Central memory CD8-positive, alpha-beta T cell (primary cell): ENCODE results near the gene PLXNA4.

ENCODE experiments used
- ATAC-seq: fragments of 150-1000 bp; cut with Tn5 transposase; replicated peaks from 2 replicates; pipeline ENCODE4 v1.10.0; 2022; ENCODE audit warnings: mild to moderate bottlenecking, moderate FRiP score, moderate number of reproducible peaks; ENCODE audit not compliant: poor library complexity, severe bottlenecking; ENCODE audit errors: extremely low read depth
- DNase-seq, 2 donors: peaks; one replicate each; pipeline ENCODE4 v3.0.0; 2021; ENCODE audit warnings: low spot score in 2 of 2
- H3K27ac Mint-ChIP-seq: one replicate; pipeline ENCODE4 v1.8.0; 2022; ENCODE audit warnings: low read depth, mild to moderate bottlenecking, moderate library complexity, mixed read lengths
- H3K27me3 Mint-ChIP-seq: one replicate; pipeline ENCODE4 v1.8.0; 2022; ENCODE audit warnings: mixed read lengths
- H3K36me3 Mint-ChIP-seq: one replicate; pipeline ENCODE4 v1.8.0; 2022; ENCODE audit warnings: mild to moderate bottlenecking, moderate library complexity, mixed read lengths; ENCODE audit not compliant: insufficient read depth
- H3K4me1 Mint-ChIP-seq: one replicate; pipeline ENCODE4 v1.8.0; 2022; ENCODE audit warnings: mixed read lengths
- H3K4me3 Mint-ChIP-seq: one replicate; pipeline ENCODE4 v1.8.0; 2022; ENCODE audit warnings: mild to moderate bottlenecking, moderate library complexity, mixed read lengths
- H3K9me3 Mint-ChIP-seq: one replicate; pipeline ENCODE4 v1.8.0; 2022; ENCODE audit warnings: mixed read lengths

PLXNA4 gene

DNA sequence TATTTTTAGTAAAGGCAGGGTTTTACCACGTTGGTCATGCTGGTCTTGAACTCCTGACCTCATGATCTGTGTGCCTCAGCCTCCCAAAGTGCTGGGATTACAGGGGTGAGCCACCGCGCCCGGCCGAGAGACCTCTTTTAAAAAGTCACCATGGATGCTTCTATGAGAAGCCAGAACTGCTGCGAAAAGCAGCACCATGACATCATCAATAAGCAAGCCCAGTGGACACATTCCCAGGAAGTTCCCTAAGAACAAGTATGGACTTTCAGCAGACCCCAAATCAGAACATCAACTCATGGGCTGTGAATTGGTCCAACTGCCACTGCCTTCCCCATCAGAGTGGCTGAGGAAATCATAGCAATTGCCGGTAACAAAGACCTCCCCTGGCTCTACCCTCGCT is 93.4 kb downstream of the PLXNA4 start:
- DNase-seq (no peak), ATAC-seq (no peak)
- Mint-ChIP-seq H3K9me3 (no peaks in the 10 kb centered on the region), H3K4me3 (no peak overlapping the region), H3K27me3 (peaks cover 21% of the 10 kb centered on the region), H3K27ac (no peak overlapping the region), H3K36me3 (peaks cover 10% of the 10 kb centered on the region), H3K4me1 (peaks cover 41% of the 10 kb centered on the region)

DNA sequence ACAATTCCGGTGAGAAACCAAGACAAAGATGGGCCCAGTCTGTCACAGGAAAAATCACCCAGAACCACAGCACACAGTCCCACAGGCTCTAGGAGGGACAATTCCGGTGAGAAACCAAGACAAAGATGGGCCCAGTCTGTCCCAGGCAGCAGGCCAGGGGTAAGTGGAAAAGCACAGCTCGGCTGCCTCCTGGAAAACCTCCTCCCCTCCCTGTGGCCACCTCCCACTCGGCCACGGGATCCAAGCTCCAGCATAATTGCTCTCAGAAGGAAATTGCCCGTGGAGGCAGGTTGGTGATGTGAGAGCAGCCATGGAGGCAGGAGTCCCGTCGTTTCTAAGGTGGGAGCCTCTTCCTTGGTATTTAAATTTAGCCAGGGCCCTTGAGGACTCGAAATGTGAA is 95.7 kb downstream of the PLXNA4 start:
- Mint-ChIP-seq H3K9me3 (no peaks in the 10 kb centered on the region), H3K27me3 (peaks cover 21% of the 10 kb centered on the region), H3K4me1 (peaks cover 23% of the 10 kb centered on the region), H3K4me3 (no peak overlapping the region), H3K36me3 (peaks cover 2% of the 10 kb centered on the region), H3K27ac (no peak overlapping the region)
- no peak for DNase-seq
- ATAC-seq, result no peak

DNA sequence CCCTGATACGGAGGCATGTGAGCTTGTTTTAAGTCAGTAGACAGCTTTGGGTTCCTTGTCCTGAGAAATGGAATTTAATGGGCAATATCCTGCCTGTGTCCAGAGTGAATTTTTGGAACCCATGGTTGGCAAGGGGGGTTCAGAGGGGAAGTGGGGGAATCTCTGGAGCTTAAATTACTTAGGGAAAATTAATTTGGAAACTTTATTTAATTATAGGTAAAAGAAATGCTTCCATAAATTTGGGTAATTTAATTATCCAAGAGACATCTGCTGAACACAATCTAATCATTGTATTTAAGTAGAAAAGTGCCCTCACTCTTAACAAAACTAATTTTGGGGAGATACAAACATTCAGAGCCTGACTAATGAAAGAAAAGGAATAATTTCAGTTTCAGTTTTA is 99.7 kb downstream of the PLXNA4 start:
- ATAC-seq (no peak), DNase-seq (no peak)
- no peak overlapping the region for H3K27ac Mint-ChIP-seq
- peaks cover 16% of the 10 kb centered on the region for H3K4me1 Mint-ChIP-seq
- no peak overlapping the region for H3K4me3 Mint-ChIP-seq
- no peaks in the 10 kb centered on the region for H3K36me3 Mint-ChIP-seq
- H3K27me3 Mint-ChIP-seq, result peaks cover 38% of the 10 kb centered on the region
- H3K9me3 Mint-ChIP-seq, result no peaks in the 10 kb centered on the region

DNA sequence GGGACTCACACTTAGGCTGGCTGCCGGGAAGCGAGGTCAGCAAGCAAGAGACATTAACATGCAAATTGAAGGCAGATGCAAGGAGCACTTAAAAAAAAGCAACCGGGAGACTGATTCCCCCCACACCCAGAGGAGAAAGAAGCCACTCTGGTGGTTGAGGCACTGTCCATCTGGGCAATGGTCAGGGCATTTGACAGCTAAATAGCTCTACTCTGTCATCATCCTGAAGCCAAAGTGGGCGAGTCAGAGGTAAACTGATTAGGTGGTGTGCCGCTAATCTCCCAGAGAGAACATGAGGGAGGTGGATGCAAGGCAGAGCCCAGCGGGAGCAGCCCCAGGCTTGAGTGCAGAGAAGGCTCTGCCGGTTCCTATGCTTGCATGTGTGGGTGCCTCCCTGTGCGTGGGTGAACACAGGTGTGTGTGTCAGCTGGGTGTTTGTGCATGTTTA is 100.6 kb downstream of the PLXNA4 start:
- Mint-ChIP-seq H3K27me3 (peaks cover 43% of the 10 kb centered on the region), H3K9me3 (no peaks in the 10 kb centered on the region), H3K36me3 (no peaks in the 10 kb centered on the region), H3K27ac (no peak overlapping the region), H3K4me1 (peaks cover 16% of the 10 kb centered on the region), H3K4me3 (no peak overlapping the region)
- no peak for DNase-seq
- ATAC-seq, result no peak

DNA sequence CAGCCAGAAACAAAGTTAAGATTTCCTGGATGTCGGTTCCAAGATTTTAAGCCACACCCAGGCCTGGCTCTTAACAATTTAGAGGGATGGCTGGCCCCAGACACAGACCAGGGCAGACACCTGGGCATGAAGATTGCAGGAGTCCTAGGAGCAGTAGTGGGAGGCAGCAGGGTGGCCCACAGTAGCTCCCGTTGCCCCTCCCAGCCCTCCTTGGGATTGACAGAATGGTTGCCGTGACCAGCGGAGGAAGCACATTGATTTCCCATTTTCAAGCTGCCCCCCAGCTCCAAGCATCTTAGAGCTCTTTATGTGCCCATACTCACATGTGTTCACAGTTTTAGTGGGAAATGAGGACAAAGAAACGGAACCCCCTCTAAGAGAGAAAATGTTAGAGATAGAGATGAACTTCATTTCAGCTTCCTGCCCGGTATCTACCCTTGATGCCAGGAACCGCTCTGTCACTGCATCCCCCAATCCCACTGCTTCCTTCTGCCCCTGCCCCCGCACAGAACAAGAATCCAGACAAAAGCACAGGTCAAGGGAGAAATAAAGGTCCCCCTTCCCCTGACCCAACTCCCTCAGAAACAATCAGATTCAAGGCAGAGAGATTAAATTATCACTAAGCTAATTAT is 101.1 kb downstream of the PLXNA4 start:
- Mint-ChIP-seq H3K27ac (no peak overlapping the region), H3K4me1 (peaks cover 16% of the 10 kb centered on the region), H3K36me3 (no peaks in the 10 kb centered on the region), H3K4me3 (no peak overlapping the region), H3K9me3 (no peaks in the 10 kb centered on the region), H3K27me3 (peaks cover 43% of the 10 kb centered on the region)
- DNase-seq, result no peak
- ATAC-seq, result no peak

DNA sequence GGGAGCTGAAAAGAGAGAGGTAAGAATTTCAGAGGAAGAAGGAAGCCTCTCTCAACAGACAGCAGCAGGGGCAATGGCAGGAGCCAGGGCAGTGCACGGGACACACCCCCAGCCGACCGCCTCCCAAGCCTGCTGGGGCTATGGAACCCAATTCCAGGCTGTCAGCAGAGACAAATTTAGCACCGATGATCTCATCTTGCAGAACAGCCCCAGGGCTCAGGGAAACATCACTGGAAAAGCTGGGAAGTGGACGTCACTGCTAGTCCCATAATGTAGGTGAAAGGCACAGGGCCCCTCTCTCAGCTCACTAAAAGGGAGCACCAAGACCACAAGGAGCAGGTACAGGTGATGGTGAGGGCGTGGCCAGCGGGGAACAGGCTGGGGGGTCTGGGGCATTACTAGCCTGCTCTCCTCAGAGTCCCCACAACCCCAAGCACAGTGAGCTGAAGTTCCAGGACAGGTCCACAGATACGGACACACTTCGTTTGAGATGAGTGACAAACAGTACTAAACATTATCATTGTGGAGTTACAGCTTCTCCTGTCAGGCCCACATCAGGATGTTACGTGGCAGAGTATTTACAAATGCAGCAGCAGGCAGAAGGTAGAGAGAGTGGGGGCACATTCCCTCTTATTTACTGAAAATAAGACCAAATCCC is 103.7 kb downstream of the PLXNA4 start:
- H3K27ac Mint-ChIP-seq, result no peak overlapping the region
- peaks cover 16% of the 10 kb centered on the region for H3K4me1 Mint-ChIP-seq
- H3K36me3 Mint-ChIP-seq, result no peaks in the 10 kb centered on the region

DNA sequence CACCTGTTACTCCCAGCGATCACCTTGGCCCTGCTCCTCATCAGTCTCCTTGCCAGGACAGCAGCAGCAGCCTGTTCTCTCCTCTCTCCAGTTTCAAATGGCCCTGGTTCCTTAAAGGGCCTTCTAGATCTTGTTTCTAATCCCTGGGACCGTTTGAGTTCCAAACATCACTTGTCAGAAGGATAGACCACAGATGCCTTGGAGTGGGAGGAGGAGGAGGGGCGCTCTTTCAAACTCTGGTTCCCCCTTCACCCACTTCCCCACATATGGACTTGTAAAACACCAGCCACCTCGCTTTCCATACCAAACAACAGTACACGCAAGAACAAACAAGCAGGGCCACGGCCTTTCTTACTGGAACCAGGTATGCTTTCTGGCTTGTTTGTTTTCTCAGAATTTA is 104.8 kb downstream of the PLXNA4 start:
- Mint-ChIP-seq H3K27ac (no peak overlapping the region), H3K36me3 (no peaks in the 10 kb centered on the region), H3K4me1 (peaks cover 16% of the 10 kb centered on the region), H3K27me3 (peaks cover 56% of the 10 kb centered on the region), H3K4me3 (no peak overlapping the region), H3K9me3 (no peaks in the 10 kb centered on the region)
- ATAC-seq, result no peak
- DNase-seq, result no peak

More for the DNA sequence above, 103.7 kb downstream of the PLXNA4 start:
- ATAC-seq (no peak), DNase-seq (no peak)
- no peaks in the 10 kb centered on the region for H3K9me3 Mint-ChIP-seq
- no peak overlapping the region for H3K4me3 Mint-ChIP-seq
- peaks cover 45% of the 10 kb centered on the region for H3K27me3 Mint-ChIP-seq

DNA sequence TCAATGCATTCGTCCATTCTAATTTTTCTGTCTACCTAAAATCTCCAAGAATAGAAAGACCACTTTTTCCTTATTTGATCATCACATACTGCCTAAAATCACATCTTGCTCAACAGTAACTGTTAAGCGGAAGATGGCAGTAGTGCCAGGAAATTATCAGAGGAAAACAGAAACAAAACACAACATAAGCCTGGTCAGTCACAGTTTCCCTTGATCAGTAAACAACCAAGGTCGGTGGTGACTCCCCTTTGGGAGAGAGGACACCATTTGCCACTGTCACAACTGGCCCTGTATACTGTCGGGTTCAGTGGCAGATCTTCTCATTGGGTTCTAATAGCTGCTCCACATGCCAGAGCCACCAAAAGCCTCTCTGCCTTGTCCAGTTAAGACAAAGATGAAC is 106.6 kb downstream of the PLXNA4 start:
- DNase-seq (no peak), ATAC-seq (no peak)
- no peak overlapping the region for H3K4me3 Mint-ChIP-seq
- no peak overlapping the region for H3K27ac Mint-ChIP-seq
- H3K9me3 Mint-ChIP-seq, result no peaks in the 10 kb centered on the region
- peaks cover 51% of the 10 kb centered on the region for H3K27me3 Mint-ChIP-seq
- H3K4me1 Mint-ChIP-seq, result peaks cover 14% of the 10 kb centered on the region
- H3K36me3 Mint-ChIP-seq, result no peaks in the 10 kb centered on the region

DNA sequence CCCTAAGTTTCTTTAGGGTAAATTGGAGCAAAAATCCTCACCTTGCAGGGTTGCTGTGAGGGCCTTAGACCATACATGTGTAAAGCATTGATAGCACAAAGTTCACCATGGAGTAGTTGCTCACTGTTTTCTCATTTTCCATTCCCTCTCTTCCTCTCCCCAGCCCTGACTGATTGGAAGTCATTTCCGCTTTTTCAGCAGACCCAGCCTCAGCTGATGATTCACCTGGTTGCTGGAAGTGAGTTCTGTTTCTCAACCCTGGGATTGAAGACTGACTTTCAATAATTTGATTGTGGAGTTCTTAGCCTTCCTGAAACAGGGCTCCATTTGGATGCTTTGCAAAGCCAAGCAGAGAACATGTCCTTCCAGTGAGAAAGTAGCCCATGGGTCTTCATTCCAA is 107.0 kb downstream of the PLXNA4 start:
- peaks cover 10% of the 10 kb centered on the region for H3K4me1 Mint-ChIP-seq
- no peak overlapping the region for H3K4me3 Mint-ChIP-seq
- no peaks in the 10 kb centered on the region for H3K9me3 Mint-ChIP-seq
- DNase-seq (no peak), ATAC-seq (no peak)
- H3K27ac Mint-ChIP-seq, result no peak overlapping the region
- H3K27me3 Mint-ChIP-seq, result peaks cover 50% of the 10 kb centered on the region
- H3K36me3 Mint-ChIP-seq, result no peaks in the 10 kb centered on the region

DNA sequence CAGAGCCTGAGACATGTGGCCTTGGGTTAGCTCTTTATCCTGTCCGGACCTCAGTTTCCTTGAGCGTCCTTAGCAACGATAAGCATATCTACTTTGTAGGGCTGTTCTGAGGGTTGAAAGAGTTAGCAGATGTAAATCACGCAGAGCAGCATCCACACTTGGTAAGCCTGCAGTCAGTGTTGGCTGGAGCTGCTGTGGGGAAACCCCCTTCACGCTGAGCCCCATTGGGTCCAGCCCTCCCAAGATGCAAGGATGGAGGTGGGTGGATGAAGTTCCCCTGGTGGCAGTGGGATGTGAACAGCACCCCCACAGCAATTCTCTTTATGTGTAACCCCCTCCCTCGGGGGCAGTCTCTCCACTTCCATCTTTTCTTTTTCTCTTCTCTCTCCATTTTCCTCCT is 109.9 kb downstream of the PLXNA4 start:
- Mint-ChIP-seq H3K27ac (no peak overlapping the region), H3K27me3 (peaks cover 22% of the 10 kb centered on the region), H3K36me3 (no peaks in the 10 kb centered on the region), H3K9me3 (no peaks in the 10 kb centered on the region), H3K4me1 (peaks cover 10% of the 10 kb centered on the region), H3K4me3 (no peak overlapping the region)
- DNase-seq (no peak), ATAC-seq (no peak)

DNA sequence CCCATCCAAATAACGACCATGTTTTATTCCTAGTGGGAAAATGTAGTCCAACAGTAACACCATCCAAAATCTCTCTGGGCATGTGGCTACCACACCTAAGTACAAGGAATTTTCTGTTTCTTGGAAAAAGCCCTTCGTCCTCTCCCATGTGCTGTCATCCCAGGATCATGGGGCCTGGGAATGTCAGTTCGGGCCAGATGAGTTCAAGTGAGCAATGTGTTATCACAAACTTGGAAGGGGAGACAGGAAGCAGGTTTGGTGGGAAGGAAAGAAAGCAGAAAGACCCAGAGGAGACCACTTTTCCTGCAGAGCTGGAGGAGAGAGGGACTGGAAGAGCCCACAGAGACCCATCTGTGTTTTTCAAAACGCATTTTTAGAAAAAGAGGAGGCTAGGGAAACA is 110.8 kb downstream of the PLXNA4 start:
- Mint-ChIP-seq H3K4me3 (no peak overlapping the region), H3K36me3 (no peaks in the 10 kb centered on the region), H3K9me3 (no peaks in the 10 kb centered on the region), H3K27me3 (peaks cover 18% of the 10 kb centered on the region), H3K4me1 (peaks cover 19% of the 10 kb centered on the region), H3K27ac (no peak overlapping the region)
- no peak for DNase-seq
- no peak for ATAC-seq

DNA sequence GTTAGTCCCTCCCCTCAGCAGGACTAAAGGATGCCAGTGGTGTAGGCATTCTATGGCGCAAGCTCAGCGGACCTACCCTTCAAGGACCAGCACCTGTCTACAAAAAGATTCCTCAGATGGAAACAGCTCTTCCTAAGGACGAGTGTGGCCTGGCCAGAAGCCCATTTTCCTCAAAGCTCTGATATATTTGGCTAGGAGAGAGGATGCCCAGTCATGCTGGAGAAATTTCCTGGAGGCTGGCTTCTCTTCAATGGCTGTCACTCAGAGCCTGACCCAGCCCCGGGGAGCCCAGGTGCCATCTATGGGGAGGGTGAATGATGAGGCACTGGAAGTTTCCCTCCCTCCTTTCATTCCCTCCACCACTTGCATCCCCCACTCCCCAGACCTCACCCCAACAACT is 111.5 kb downstream of the PLXNA4 start:
- DNase-seq, result no peak
- Mint-ChIP-seq H3K4me3 (no peak overlapping the region), H3K27me3 (peaks cover 18% of the 10 kb centered on the region), H3K36me3 (no peaks in the 10 kb centered on the region), H3K9me3 (no peaks in the 10 kb centered on the region), H3K4me1 (peaks cover 21% of the 10 kb centered on the region), H3K27ac (no peak overlapping the region)
- ATAC-seq, result no peak

DNA sequence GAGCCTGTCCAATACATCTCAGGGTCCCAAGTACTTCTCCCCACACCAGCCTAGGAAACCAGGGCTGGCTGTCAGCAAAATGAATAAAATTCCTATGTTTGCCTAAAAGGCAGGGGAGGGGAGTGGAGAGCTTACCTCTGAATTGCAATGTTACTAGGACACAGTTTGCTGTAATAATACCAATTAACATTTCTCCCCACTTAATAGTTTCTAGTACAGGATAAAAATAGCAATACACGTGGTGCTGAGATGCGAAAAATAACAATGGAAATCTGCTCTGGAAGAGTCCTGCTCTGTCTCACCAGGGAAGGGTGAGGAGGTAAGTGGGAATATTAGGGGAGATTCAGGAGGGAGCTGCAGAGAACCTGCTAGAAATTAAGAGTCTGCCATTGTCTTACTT is 112.3 kb downstream of the PLXNA4 start:
- no peak for DNase-seq
- peaks cover 21% of the 10 kb centered on the region for H3K4me1 Mint-ChIP-seq
- no peak for ATAC-seq
- H3K36me3 Mint-ChIP-seq, result no peaks in the 10 kb centered on the region
- H3K9me3 Mint-ChIP-seq, result no peaks in the 10 kb centered on the region
- no peak overlapping the region for H3K4me3 Mint-ChIP-seq
- no peak overlapping the region for H3K27ac Mint-ChIP-seq
- H3K27me3 Mint-ChIP-seq, result peaks cover 18% of the 10 kb centered on the region
